ENCODE results near the gene ANO2.

ANO2 gene

DNA sequence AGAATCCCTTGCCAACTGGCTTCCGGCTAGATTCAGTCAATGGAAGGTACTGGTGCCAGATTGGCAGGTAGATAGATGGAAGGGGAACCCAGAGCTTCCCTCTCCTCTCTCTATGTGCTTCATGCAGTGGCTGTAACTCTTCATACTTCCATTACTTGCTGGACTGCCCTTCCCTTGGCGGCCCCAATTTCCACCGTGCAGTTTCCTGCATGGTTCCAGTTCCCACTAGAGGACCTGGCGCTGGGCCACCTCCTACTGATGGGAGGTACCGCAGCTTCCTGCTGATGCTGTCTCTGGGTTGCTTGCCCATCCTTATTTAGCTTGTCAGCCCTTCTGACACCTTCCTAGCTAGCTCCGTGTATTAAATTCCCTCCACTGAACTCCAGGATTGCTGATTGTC is 226.4 kb downstream of the ANO2 start:
- TF ChIP-seq, protein P1, sequence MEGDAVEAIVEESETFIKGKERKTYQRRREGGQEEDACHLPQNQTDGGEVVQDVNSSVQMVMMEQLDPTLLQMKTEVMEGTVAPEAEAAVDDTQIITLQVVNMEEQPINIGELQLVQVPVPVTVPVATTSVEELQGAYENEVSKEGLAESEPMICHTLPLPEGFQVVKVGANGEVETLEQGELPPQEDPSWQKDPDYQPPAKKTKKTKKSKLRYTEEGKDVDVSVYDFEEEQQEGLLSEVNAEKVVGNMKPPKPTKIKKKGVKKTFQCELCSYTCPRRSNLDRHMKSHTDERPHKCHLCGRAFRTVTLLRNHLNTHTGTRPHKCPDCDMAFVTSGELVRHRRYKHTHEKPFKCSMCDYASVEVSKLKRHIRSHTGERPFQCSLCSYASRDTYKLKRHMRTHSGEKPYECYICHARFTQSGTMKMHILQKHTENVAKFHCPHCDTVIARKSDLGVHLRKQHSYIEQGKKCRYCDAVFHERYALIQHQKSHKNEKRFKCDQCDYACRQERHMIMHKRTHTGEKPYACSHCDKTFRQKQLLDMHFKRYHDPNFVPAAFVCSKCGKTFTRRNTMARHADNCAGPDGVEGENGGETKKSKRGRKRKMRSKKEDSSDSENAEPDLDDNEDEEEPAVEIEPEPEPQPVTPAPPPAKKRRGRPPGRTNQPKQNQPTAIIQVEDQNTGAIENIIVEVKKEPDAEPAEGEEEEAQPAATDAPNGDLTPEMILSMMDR (IDR thresholded peaks at IDR 0.05; ENCODE audit: insufficient read depth, low read length, poor library complexity, severe bottlenecking), result no peak
- Histone ChIP-seq H3K27me3 (replicated peaks; ENCODE audit: control insufficient read depth, insufficient read depth, low read length) (no peaks in the 10 kb centered on the region; the same call in none of the 2 replicates), H3K36me3 (ENCODE audit: control insufficient read depth, insufficient read depth, low read length) (no peaks in the 10 kb centered on the region), H3K4me3 (replicated peaks; ENCODE audit: low read depth, low read length) (no peak overlapping the region)
- no peak for DNase-seq (ENCODE audit: extremely low read depth, insufficient read length)

DNA sequence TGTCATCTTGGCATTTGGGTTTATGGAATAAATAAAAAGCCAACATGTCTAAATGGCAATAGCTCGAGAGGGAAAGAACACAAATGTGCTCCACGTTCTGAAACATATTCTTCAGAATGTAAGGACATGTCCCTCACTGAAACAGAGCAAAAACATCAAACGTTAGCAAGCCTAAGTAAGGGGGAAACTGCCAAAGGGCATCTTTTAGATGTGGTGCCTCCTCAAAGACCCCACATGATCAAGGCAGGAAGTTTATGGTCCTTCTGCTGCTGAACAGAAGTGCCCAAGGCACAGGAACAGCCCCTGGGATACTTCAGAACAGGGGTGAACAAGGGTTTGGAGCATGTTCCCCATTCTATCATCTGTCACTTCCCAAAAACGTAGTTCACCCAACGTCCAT is 227.0 kb downstream of the ANO2 start:
- TF ChIP-seq, protein P1 (IDR thresholded peaks at IDR 0.05; ENCODE audit: insufficient read depth, low read length, poor library complexity, severe bottlenecking), result no peak
- Histone ChIP-seq H3K36me3 (ENCODE audit: control insufficient read depth, insufficient read depth, low read length) (no peaks in the 10 kb centered on the region), H3K4me3 (replicated peaks; ENCODE audit: low read depth, low read length) (no peak overlapping the region), H3K27me3 (replicated peaks; ENCODE audit: control insufficient read depth, insufficient read depth, low read length) (no peaks in the 10 kb centered on the region; the same call in 1 of the 2 replicates)
- DNase-seq (ENCODE audit: extremely low read depth, insufficient read length), result no peak

DNA sequence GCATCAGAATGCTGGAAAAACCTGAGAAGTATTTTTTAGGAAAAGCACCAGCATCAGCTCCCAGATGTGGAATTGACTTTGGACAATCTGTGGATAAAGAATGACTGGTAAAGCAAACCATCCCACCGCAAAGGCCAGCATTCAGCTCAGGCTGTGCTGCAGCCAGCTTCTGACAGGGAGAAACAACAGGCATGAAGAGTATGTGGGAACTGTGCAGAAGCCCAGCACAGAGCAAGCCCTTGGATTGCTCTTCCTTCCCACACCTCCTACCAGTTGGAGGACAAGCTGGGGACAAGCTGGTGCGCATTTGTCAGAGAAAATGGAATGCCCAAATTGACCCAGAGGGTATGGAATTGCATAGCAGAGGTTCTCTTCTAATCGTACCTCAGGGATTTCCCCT is 228.1 kb downstream of the ANO2 start:
- no peaks in the 10 kb centered on the region for H3K36me3 ChIP-seq (ENCODE audit: control insufficient read depth, insufficient read depth, low read length)
- TF ChIP-seq, protein P1 (IDR thresholded peaks at IDR 0.05; ENCODE audit: insufficient read depth, low read length, poor library complexity, severe bottlenecking), result no peak
- H3K4me3 ChIP-seq (replicated peaks; ENCODE audit: low read depth, low read length), result no peak overlapping the region

DNA sequence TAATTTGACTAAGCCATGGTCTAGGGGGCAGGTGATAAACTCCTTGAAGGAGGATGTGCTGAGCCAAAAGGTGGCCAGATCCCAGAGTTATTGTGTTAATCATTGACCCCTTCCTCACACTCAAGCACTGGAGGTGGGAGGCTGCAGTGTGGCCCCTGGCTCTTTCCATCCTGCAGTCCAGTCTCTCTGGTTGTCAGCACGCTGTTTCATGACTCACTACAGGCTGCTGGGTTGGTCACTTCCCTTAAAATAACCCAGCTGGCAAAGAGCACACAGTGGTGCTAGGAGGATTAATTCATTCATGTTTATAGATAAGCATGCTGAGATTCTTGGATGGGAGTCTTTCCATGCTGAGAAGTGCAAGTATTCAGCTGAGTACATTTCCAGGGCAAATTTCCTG is 228.9 kb downstream of the ANO2 start:
- TF ChIP-seq, protein P1 (IDR thresholded peaks at IDR 0.05; ENCODE audit: insufficient read depth, low read length, poor library complexity, severe bottlenecking), result no peak

More for the DNA sequence above, 228.1 kb downstream of the ANO2 start:
- no peak for DNase-seq (ENCODE audit: extremely low read depth, insufficient read length)
- H3K27me3 ChIP-seq (replicated peaks; ENCODE audit: control insufficient read depth, insufficient read depth, low read length), result no peaks in the 10 kb centered on the region; the same call in 1 of the 2 replicates

DNA sequence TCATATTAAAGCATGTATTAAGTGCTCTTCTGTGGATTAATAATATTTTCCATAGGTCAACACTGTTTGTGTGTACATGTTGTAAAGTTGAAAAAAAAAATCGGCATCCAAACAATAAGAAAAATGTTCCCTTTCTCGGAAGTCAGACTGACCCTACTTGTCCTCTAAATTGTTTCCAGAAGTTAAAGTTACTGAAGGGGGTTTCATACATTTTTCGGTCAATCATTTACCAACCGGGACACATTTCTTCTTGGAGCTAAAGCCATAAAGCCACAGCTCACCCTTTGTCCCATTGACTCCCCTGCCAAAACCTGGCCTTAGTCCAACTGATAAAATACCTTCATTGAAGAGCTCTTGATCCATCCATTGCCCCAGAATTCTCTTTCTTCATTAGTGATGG is 230.0 kb downstream of the ANO2 start:
- H3K27me3 ChIP-seq (replicated peaks; ENCODE audit: control insufficient read depth, insufficient read depth, low read length), result no peaks in the 10 kb centered on the region
- TF ChIP-seq, protein P1 (IDR thresholded peaks at IDR 0.05; ENCODE audit: insufficient read depth, low read length, poor library complexity, severe bottlenecking), result no peak
- no peak for DNase-seq (ENCODE audit: extremely low read depth, insufficient read length)
- no peaks in the 10 kb centered on the region for H3K36me3 ChIP-seq (ENCODE audit: control insufficient read depth, insufficient read depth, low read length)
- no peak overlapping the region for H3K4me3 ChIP-seq (replicated peaks; ENCODE audit: low read depth, low read length)

More for the DNA sequence above, 228.9 kb downstream of the ANO2 start:
- H3K36me3 ChIP-seq (ENCODE audit: control insufficient read depth, insufficient read depth, low read length), result no peaks in the 10 kb centered on the region
- H3K4me3 ChIP-seq (replicated peaks; ENCODE audit: low read depth, low read length), result no peak overlapping the region
- no peaks in the 10 kb centered on the region; the same call in 1 of the 2 replicates for H3K27me3 ChIP-seq (replicated peaks; ENCODE audit: control insufficient read depth, insufficient read depth, low read length)
- DNase-seq (ENCODE audit: extremely low read depth, insufficient read length), result no peak

DNA sequence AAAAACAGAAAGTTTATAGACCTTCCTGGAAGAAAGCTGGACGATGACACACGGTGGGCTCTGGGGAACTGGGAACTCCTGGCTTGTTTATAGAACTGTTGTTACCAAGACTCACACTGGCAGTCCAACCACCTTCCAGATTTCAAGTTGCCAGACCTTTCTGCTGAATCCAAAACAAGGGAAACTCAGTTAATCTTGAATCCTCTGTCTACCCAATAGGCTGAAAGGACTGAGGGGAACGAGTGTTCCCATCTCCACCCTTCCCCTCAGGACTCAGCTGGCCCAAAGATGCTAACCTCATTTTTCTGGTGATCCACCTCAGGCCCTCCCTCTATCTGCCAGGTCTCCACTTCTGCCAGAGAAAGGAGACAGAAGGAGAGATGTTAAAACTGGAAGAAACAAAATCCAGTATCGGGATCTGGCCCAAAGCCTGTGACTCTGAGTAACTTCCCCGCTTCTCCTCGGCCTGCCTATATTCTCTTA is 231.4 kb downstream of the ANO2 start:
- DNase-seq (ENCODE audit: extremely low read depth, insufficient read length), result no peak
- TF ChIP-seq, protein P1 (IDR thresholded peaks at IDR 0.05; ENCODE audit: insufficient read depth, low read length, poor library complexity, severe bottlenecking), result no peak
- H3K27me3 ChIP-seq (replicated peaks; ENCODE audit: control insufficient read depth, insufficient read depth, low read length), result no peaks in the 10 kb centered on the region
- no peaks in the 10 kb centered on the region for H3K36me3 ChIP-seq (ENCODE audit: control insufficient read depth, insufficient read depth, low read length)
- H3K4me3 ChIP-seq (replicated peaks; ENCODE audit: low read depth, low read length), result no peak overlapping the region

Measured in GM06990 (cell line).